ENCODE data around the gene UQCR10.

DNA sequence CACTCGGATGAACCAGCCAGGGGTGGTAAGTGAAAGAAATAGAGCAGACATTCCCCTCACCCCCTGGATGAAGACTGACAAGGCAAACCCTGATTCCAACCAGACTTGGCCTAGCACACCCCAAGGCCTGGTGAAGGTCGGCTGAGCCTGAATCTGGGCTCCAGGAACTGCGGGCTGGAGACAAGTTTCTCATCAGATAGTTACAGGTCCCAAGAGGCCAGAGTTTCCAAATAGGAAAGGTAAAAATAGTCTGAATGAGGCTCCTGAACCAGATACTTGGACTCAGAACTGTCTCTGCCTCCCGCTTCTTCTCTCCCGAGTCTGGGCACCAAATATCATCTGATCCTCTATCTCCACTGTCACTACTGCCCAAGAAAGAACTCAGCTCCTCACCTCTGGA lies 8.2 kb upstream of the UQCR10 start:
- TF ChIP-seq, protein P1, sequence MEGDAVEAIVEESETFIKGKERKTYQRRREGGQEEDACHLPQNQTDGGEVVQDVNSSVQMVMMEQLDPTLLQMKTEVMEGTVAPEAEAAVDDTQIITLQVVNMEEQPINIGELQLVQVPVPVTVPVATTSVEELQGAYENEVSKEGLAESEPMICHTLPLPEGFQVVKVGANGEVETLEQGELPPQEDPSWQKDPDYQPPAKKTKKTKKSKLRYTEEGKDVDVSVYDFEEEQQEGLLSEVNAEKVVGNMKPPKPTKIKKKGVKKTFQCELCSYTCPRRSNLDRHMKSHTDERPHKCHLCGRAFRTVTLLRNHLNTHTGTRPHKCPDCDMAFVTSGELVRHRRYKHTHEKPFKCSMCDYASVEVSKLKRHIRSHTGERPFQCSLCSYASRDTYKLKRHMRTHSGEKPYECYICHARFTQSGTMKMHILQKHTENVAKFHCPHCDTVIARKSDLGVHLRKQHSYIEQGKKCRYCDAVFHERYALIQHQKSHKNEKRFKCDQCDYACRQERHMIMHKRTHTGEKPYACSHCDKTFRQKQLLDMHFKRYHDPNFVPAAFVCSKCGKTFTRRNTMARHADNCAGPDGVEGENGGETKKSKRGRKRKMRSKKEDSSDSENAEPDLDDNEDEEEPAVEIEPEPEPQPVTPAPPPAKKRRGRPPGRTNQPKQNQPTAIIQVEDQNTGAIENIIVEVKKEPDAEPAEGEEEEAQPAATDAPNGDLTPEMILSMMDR (conservative IDR thresholded peaks at IDR 0.05; ENCODE audit: low read depth, low read length) = no peak
- no peak for TF ChIP-seq RCOR1 (IDR thresholded peaks at IDR 0.05; ENCODE audit: insufficient replicate concordance, low read length)
- TF ChIP-seq CEBPB (IDR thresholded peaks at IDR 0.05; ENCODE audit: low read depth, low read length) = no peak
- no peak for TF ChIP-seq POLR2A (IDR thresholded peaks at IDR 0.05; ENCODE audit: low read depth, low read length)
- no peak for TF ChIP-seq BHLHE40 (IDR thresholded peaks at IDR 0.05; ENCODE audit: low read depth, low read length)
- TF ChIP-seq RAD21 (IDR thresholded peaks at IDR 0.05; ENCODE audit: low read length) = no peak
- no peak for TF ChIP-seq RFX5 (IDR thresholded peaks at IDR 0.05; ENCODE audit: low read depth, low read length)
- TF ChIP-seq, protein P2, sequence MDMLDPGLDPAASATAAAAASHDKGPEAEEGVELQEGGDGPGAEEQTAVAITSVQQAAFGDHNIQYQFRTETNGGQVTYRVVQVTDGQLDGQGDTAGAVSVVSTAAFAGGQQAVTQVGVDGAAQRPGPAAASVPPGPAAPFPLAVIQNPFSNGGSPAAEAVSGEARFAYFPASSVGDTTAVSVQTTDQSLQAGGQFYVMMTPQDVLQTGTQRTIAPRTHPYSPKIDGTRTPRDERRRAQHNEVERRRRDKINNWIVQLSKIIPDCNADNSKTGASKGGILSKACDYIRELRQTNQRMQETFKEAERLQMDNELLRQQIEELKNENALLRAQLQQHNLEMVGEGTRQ (IDR thresholded peaks at IDR 0.05; ENCODE audit: low read depth, low read length) = no peak
- no peak for TF ChIP-seq MAFK (IDR thresholded peaks at IDR 0.05; ENCODE audit: low read depth, low read length)
- no peak for TF ChIP-seq MAZ (IDR thresholded peaks at IDR 0.05; ENCODE audit: borderline replicate concordance, low read depth, low read length)
- TF ChIP-seq FOS (IDR thresholded peaks at IDR 0.05; ENCODE audit: low read depth, low read length) = no peak
- TF ChIP-seq, protein P3, sequence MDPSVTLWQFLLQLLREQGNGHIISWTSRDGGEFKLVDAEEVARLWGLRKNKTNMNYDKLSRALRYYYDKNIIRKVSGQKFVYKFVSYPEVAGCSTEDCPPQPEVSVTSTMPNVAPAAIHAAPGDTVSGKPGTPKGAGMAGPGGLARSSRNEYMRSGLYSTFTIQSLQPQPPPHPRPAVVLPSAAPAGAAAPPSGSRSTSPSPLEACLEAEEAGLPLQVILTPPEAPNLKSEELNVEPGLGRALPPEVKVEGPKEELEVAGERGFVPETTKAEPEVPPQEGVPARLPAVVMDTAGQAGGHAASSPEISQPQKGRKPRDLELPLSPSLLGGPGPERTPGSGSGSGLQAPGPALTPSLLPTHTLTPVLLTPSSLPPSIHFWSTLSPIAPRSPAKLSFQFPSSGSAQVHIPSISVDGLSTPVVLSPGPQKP (IDR thresholded peaks at IDR 0.05; ENCODE audit: borderline replicate concordance, low read depth, low read length) = no peak
- no peak for TF ChIP-seq SMC3 (IDR thresholded peaks at IDR 0.05; ENCODE audit: low read depth, low read length)
